ENCODE data around the gene ARMH3.

- TF ChIP-seq CTCF (IDR thresholded peaks at IDR 0.05; ENCODE audit: low read length) (no peak), EZH2 (optimal IDR thresholded peaks at IDR 0.05; ENCODE audit: low read depth, low read length) (no peak), EZH2phosphoT487 (IDR thresholded peaks at IDR 0.05; ENCODE audit: low read length) (no peak)
Measured at GRCh38 chr10:101995451-101996063, 60.4 kb downstream of the ARMH3 start.
